ENCODE measurements around the gene TRMT1.

Gene TRMT1

GRCh38 chr19:13089857-13090507, 26.6 kb downstream of the TRMT1 start:
- no peak for DNase-seq

DNA sequence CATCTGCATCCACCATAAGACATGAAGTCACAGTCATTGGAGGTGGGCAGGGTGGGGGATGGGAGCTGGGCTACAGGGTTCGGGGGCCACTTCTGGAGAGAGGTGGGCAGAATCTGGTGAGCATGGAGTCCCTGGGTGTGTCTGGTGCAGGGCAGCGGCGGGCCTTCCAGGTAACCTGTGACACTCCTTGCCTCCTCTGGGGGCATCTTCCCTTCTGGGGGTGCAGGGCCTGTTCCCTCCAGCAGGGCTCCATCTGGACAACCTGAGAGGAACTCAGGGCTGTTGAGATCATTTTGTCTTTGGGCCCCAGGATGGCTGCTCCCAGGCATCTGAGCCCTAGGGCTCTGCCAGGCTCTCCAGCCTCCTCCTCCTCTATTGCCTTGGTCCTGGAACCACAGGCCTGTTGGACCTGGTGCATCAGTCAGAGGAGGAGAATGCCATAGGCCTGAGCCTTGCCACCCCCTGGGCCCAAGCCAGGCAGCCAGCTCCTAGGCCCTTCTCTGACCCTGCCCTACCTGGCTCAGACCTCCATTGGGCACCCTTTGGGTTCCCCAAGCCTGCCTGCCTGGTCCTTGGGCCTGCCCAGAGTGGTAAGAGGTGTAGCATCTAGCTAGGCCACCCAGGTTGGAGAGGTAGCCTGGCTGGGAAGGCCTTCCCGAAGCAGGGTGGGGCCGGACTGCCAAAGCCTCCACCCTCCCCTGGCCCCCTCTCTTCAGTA, 27.2 kb downstream of the TRMT1 start:
- DNase-seq: peak; percentile 31

DNA sequence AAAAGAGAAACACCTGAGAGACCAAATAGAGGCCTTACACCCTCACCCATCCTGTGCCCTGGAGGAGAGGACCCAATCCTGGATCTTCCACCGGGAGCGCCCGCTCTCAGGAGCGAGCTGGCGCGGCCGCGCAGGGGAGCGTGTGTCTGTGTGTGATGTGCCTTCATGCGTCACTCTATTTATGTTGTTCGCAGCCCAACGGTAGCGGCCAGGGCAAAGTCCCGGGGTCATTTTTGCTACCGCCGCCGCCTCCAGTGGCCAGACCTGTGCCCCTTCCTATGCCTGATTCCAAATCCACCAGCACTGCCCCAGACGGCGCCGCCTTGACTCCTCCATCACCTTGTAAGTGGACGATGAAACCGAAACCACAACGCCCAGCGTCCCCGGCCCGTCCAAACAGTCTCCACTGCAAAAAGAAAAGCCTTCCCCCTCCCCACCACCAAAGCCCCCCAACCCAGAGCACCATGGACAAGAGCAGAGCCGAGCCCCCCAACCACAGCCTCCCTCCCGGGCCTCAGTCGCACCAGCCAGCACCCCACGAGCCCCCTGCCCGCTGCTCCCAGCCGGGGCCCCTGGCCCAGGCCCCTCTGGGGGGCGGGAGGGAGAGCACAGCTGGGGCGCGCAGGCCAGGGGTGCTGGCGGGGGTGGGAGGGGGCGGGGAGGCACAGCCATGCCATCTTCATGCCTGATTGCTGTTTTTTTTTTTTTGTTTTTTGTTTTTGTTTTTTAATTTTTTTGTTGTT, 28.6 kb downstream of the TRMT1 start:
- DNase-seq: no peak

DNA sequence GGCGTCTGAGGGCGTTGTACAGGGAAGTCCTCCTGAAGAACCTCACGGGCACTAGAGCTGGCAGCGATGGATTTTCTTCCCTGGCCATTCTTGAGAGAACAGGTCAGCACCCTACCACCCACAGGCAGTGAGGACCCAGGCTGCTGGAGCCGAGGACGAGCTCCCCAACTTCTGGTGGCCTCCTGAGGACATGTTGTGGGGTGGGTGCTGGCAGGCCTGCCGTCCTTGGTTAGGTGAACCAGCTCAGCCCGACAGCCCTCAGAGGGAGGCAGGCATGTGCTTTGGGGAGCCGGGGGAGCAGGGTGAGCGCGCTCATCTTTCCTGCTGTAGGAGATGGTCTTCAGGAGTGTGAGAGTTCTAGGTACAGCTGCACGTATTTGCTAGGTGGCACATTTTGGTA, 29.2 kb downstream of the TRMT1 start:
- DNase-seq: no peak

DNA sequence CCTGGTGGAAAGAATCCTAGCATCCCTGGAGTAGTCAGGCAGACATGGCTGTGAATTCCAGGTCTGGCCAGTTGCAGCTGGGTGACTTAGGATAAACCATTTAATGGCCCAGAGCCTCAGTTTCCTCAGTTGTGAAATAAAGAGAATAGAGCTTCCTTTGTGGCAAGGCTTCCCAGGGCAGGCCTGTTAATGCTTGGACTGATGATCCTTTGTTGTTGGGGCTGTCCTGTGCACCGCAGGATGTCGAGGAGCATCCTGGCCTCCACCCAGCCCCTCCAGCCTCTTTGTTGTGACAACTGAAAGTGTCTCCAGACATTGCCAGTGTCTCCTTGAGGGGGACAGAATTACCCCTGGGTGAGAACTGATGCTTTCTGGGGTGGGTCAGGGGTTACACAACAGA, 30.2 kb downstream of the TRMT1 start:
- no peak for DNase-seq

GRCh38 chr19:13085666-13086065, 30.9 kb downstream of the TRMT1 start:
- no peak for DNase-seq

DNA sequence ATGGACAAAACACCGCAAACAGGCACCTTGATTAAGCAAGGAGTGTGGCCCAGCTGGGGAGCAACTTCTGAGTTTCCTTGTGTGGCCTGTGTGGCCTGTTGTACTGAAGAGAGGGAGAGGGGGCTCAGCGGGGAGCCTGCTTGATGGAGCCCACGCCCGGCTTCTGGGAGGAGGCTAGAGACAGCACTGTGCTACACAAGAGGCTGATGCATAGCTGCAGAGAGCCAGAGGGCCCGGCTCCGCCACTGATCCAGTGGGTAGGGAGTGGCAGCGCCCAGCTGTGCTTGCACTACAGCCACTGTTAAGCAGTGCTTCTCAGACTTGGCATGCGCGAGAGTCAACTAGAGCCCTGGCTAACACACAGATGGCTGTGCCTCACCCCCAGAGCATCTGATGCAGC, 32.9 kb downstream of the TRMT1 start:
- no peak for DNase-seq

DNA sequence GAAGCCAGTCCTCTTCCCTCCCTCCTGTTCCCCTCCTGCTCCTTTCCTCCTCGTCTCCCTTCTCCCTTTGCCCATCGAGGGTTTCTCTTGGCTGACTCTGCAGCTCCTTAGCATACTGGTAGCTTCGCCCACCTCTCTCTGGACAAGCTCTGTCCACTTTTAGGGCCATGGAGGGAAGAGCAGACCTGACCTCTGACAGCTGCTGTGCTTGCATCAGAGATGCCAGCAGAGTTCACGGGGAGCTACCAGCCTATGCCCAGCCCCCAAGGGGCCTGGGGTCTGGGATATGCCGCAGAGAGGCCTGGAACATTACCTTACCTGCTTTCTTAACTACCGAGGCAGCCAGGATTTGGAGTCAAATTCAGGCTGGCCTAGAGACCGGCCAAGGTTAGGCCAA, 33.5 kb downstream of the TRMT1 start:
- DNase-seq: no peak

DNA sequence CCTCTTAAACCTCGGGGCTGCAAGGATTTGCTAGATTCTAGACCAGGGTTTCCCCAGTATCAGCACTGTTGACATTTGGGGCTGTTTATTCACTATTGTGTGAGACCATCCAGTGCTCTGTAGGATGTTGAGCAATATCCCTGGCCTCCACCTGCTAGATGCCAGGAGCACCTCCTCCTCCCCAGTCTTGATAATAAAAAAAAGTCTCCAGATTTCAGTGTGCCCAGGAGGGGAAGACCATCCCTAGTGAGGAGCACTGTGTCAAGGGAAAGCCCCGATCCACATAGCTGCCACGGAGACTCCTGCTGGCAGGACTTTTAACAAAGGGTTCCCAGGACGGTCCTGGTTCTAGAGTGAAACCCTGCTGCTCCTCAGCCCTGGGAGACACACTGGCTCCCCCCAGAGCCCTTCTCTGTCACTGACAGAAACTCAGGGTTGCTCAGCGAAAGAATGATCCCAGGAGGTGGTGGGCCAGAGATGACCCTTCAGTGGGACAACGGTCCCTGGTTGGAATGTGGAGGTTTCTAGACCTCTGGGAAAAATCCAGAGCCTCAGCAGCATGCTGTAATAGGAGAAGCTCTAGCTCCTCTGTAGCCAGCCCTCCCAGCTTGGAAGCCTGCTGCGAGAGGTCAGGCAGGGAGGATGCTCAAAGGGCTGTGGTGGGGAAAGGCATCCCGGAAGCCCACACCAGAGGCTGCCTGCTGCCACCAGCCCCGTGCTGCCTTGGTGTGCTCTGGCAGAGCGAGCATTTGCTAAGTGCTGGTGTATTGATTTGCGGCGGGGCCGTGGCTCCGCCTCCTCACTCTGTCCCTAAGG, 34.1 kb downstream of the TRMT1 start:
- no peak for DNase-seq

GRCh38 chr19:13079542-13079986, 37.0 kb downstream of the TRMT1 start:
- DNase-seq: no peak

DNA sequence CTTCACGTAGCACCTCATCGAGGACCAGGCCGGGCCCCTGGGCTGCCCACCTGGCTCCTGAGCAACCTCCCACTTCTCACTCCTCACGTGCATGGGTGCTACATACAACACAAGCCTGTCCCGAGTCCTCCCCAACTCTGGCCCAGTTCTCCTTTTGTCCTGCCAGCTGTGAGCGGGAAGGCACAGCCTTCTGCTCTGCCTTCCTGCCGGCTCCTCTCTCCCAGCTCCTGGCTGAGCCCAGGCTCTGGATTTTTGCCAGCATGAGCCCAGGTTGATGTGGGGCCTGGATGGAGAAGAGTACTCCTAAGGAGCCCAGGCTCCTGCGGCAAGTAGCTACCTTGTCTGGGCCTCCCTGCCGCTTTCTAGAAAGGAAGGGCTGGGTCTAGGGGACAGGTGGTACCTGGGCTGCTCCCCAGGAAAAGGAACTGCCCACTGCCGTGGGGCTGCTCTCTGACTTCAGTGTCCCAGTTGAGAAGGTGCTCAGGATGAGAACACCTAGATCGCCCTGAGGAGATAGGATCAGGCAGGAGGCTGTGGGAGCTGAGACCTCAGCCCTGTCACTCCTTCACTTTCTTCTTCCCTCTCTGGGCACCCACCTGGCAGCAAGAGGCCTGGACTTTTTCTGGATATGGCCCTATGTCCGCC, 37.5 kb downstream of the TRMT1 start:
- DNase-seq: no peak

DNA sequence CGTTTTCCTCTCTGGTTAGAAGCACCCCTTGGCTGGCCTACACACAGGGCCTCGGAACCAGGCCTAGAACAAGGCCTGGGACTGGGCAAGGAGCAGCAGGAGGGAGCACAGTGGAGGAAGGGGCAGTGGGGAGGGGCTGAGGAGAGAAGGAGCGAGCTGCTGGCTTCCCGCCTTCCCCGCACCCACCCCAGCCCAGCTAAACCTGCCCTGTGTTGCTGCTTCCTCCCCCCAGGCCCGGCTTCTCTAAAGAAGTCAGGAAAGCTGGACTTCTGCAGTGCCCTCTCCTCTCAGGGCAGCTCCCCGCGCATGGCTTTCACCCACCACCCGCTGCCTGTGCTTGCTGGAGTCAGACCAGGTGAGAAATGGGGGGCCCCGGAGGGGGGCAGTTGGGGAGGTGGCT, 38.2 kb downstream of the TRMT1 start:
- DNase-seq: no peak

GRCh38 chr19:13077240-13077639, 39.3 kb downstream of the TRMT1 start:
- DNase-seq: no peak

GRCh38 chr19:13076787-13077186, 39.8 kb downstream of the TRMT1 start:
- DNase-seq: no peak

- no peak for DNase-seq
These were observed 40.2 kb downstream of the TRMT1 start for GRCh38 chr19:13076320-13076719.

DNA sequence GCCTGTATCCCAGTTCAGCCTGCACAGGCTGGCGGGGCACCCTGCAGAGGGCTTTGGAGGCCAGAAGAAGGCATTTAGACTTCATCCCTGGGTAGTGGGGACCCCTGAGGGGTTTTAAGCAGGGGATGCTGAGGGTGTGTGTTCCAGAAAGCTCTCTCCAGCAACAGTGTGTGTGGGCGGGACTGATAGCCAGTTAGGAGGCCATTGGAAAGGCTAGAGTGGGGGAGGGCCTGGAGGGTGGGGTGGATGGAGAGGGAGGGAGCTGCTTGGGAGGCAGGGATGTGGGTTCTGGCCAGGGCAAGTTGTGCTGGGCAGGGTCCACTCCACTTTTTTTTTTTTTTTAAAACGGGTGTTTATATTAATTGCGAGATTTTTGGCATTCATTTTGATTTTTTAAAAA, 42.2 kb downstream of the TRMT1 start:
- no peak for DNase-seq

GRCh38 chr19:13073263-13073662, 43.3 kb downstream of the TRMT1 start:
- DNase-seq: no peak

GRCh38 chr19:13072188-13072908, 44.2 kb downstream of the TRMT1 start:
- DNase-seq: no peak

DNA sequence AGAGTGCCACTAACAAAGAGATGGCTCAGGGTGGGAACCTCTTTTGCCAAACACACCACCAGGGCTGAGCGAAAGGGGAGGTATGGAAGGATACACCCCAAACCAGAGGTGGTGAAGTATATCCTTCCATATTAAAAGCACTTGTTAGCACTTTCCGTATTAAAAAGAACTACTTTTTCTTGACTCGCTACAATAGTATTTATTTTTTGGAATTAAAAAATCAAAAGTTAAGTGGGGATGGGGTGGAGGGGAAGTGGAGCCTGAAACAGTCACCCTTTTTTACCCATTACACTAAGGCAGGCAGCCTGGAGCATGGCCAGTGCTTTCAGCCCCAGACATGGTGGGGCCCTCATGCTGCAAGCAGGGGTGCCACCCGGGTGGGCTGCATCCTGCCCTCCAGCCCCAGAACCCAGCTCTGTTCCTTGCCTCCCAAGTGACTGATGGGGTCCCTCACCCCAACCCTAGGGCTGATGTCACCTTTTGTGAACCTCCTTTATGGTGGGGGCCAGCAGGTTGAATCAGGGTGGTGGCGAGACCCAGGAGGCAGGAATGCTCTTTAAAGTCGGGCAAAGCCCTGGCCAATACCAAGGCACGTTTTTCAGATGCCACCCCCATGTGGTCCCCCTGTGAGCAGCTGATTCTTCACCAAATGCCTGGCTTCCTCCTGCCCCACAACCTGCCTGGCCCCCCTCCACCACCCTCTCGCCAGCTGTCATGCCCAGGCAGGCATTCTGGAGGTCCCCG, 44.9 kb downstream of the TRMT1 start:
- no peak for DNase-seq

- DNase-seq: no peak
These were observed 46.0 kb downstream of the TRMT1 start for GRCh38 chr19:13070425-13071140.
